ENCODE measurements around the gene CRKL.

Gene CRKL

GRCh38 chr22:20995329-20996030 is 78.3 kb downstream of the CRKL start:
- no peak for DNase-seq (ENCODE audit: low spot score)
- TF ChIP-seq CTCF (IDR thresholded peaks at IDR 0.05; ENCODE audit: extremely low read depth, missing control alignments): no peak

- DNase-seq (ENCODE audit: low spot score): no peak
- TF ChIP-seq CTCF (IDR thresholded peaks at IDR 0.05; ENCODE audit: extremely low read depth, missing control alignments): no peak
Measured at GRCh38 chr22:20996031-20996410, 78.8 kb downstream of the CRKL start.

DNA sequence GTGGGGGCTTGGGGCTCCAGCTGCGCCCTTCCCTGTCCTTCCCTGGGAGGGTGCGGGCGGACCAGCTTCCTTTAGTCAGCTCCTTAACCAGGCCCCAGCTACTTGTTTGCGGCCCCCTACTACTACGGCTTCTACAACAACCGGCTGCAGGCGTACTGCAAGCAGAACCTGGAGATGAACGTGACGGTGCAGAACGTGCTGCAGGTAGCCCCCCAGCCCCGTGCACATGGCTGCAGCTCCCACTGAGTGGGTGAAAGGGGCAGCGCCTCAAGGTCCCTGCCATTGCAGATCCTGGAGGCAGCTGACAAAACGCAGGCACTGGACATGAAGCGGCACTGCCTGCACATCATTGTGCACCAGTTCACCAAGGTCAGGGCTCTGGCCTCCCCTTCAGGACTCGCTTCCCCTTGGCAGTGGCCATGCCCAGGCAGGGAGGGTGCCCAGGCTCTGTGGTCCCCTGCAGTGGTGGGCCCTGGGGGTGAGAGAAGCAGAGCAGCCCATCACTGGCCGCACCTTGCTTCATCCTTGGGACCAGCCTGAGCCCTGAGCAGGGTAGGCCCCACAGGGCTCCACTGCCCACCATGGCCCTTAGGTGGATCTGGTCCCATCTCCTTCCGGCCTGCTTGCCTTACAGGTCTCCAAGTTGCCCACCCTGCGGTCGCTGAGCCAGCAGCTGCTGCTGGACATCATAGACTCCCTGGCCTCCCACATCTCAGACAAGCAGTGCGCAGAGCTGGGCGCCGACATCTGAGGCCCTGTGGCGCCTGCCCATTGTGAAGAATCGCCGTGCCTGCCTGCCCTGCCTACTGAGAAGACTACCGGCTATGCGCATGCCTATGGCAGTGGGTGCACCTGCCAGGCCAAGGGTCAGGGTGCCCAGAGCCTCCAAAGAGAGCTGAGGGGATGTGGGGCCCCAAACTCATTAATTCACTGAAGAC is 79.7 kb downstream of the CRKL start:
- DNase-seq (ENCODE audit: low spot score): no peak
- no peak for TF ChIP-seq CTCF (IDR thresholded peaks at IDR 0.05; ENCODE audit: extremely low read depth, missing control alignments)

GRCh38 chr22:20997536-20998257 is 80.5 kb downstream of the CRKL start:
- DNase-seq (ENCODE audit: low spot score): no peak
- no peak for TF ChIP-seq CTCF (IDR thresholded peaks at IDR 0.05; ENCODE audit: extremely low read depth, missing control alignments)

DNA sequence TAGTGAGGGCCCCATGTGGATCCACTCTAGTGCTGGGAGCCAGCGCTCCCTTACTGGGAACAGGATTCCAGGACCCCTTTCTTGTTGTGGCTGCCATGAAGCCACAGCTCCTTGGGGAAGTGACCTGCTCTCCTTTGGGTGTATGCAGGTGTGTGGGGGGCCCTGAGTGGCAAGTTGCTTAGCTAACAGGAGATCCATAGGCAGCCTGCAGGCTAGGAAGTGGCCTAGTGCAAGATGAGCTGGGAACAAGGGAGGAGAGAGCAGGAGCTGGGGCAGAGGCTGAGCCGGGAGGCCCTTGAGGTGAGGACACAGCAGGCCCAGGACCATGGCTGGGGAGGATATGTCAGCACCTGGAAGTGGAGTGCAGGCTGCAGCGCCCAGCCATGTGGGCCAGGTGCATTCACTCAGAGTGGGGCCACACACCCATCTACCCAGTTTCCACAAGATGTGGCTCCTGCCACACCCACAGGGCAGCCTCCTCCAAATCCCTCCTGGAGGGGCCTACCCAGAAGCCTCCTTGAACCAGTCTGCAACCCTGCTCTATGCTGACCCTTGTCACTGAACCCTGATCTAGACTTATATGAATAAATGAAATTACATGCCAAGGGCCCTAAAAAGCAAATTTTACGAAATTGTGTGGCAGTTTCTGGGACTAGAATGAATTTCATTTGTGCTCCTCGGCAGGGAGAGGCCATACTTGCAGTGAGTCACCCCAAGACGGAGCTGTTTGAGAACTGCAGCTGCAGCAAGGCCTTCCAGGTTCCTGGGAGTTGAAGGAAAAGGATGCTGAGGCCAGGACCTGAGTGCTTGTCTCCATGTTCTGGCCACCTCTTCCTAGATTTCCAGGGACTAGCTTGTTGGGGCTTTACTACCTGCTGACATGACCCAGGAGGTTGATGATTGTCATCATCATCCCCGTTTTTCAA is 81.5 kb downstream of the CRKL start:
- TF ChIP-seq CTCF (IDR thresholded peaks at IDR 0.05; ENCODE audit: extremely low read depth, missing control alignments): no peak

GRCh38 chr22:20999350-21000206 is 82.4 kb downstream of the CRKL start:
- no peak for DNase-seq (ENCODE audit: low spot score)
- no peak for TF ChIP-seq CTCF (IDR thresholded peaks at IDR 0.05; ENCODE audit: extremely low read depth, missing control alignments)

More for the DNA sequence above, 81.5 kb downstream of the CRKL start:
- no peak for DNase-seq (ENCODE audit: low spot score)

Measured in GM20000 (cell line).